GM12878 (cell line): Measurements from ENCODE around the gene SYK. TPM values are rescaled to one million over a fixed set of nuclear protein-coding genes. Genes with fewer than 3 reads are reported as not detected.

Source experiments
- ATF3 ChIP-seq: IDR thresholded peaks from 2 replicates; pipeline ENCODE4 v1.6.1; 2011; ENCODE audit warnings: low read depth, mild to moderate bottlenecking, low read length, moderate library complexity, borderline replicate concordance; ENCODE audit errors: extremely low read depth
- CREB1 ChIP-seq: IDR thresholded peaks from 2 replicates; pipeline ENCODE4 v1.6.1; 2012; ENCODE audit warnings: low read depth, mild to moderate bottlenecking, inconsistent platforms
- DPF2 ChIP-seq: fragments of 450-650 bp; IDR thresholded peaks from 2 replicates; pipeline ENCODE4 v1.6.1; 2017; ENCODE audit warnings: mild to moderate bottlenecking
- E2F4 ChIP-seq: IDR thresholded peaks from 2 replicates; pipeline ENCODE4 v1.6.1; 2012; ENCODE audit warnings: low read depth, low read length, improper control_type of control experiment
- EP300 ChIP-seq, 2 experiments: fragments of 150-350 bp in 1 of 2; IDR thresholded peaks; 2 replicates each; pipeline ENCODE4 v1.6.1; 2011 to 2012; ENCODE audit warnings: low read depth in 2 of 2, low read length in 2 of 2, borderline replicate concordance in 1 of 2, improper control_type of control experiment in 1 of 2, inconsistent platforms in 1 of 2; ENCODE audit not compliant: control insufficient read depth in 1 of 2
- FOXK2 ChIP-seq: fragments of 450-650 bp; IDR thresholded peaks from 2 replicates; pipeline ENCODE4 v1.6.1; 2017; ENCODE audit warnings: mild to moderate bottlenecking, moderate library complexity
- FOXM1 ChIP-seq: IDR thresholded peaks from 2 replicates; pipeline ENCODE4 v1.6.1; 2012; ENCODE audit warnings: low read depth, mild to moderate bottlenecking, inconsistent platforms, low read length, moderate library complexity
- IKZF1 ChIP-seq: fragments of 450-650 bp; conservative IDR thresholded peaks from 2 replicates; pipeline ENCODE4 v1.6.1; 2017; ENCODE audit warnings: antibody characterized with exemption, mild to moderate bottlenecking
- KDM1A ChIP-seq: fragments of 200-600 bp; sonication (generic); IDR thresholded peaks from 2 replicates; pipeline ENCODE4 v1.6.1; 2016; ENCODE audit warnings: borderline replicate concordance
- MTA2 ChIP-seq: fragments of 450-650 bp; IDR thresholded peaks from 2 replicates; pipeline ENCODE4 v1.6.1; 2016; ENCODE audit warnings: low read depth, mild to moderate bottlenecking, moderate library complexity
- NFXL1 ChIP-seq: fragments of 450-650 bp; IDR thresholded peaks from 2 replicates; pipeline ENCODE4 v1.6.1; 2017; ENCODE audit warnings: antibody characterized with exemption, mild to moderate bottlenecking, borderline replicate concordance
- PRDM15 ChIP-seq: fragments of 450-650 bp; formaldehyde crosslinking; IDR thresholded peaks from 2 replicates; pipeline ENCODE4 v1.4.0; 2020; ENCODE audit warnings: mild to moderate bottlenecking, moderate library complexity
- SIN3A ChIP-seq: IDR thresholded peaks from 2 replicates; pipeline ENCODE4 v1.6.1; 2012; ENCODE audit warnings: low read depth, low read length, improper control_type of control experiment
- SPI1 ChIP-seq: IDR thresholded peaks from 2 replicates; pipeline ENCODE4 v1.6.1; 2011; ENCODE audit warnings: low read depth, mild to moderate bottlenecking, low read length, moderate library complexity, borderline replicate concordance; ENCODE audit not compliant: insufficient read depth
- TAF1 ChIP-seq: IDR thresholded peaks from 2 replicates; pipeline ENCODE4 v1.6.1; 2011; ENCODE audit warnings: mild to moderate bottlenecking, low read depth, low read length, borderline replicate concordance
- TCF7 ChIP-seq: IDR thresholded peaks from 2 replicates; pipeline ENCODE4 v1.6.1; 2014; ENCODE audit warnings: antibody characterized with exemption, borderline replicate concordance
- USF1 ChIP-seq: IDR thresholded peaks from 2 replicates; pipeline ENCODE4 v1.6.1; 2011; ENCODE audit warnings: borderline replicate concordance, low read depth, mild to moderate bottlenecking, moderate library complexity, mixed read lengths, low read length; ENCODE audit not compliant: insufficient read depth; ENCODE audit errors: extremely low read length
- USF2 ChIP-seq: IDR thresholded peaks from 2 replicates; pipeline ENCODE4 v1.6.1; 2011; ENCODE audit warnings: low read depth, low read length, improper control_type of control experiment, borderline replicate concordance
- ZNF384 ChIP-seq: IDR thresholded peaks from 2 replicates; pipeline ENCODE4 v1.6.1; 2012; ENCODE audit warnings: low read depth, mild to moderate bottlenecking, low read length, improper control_type of control experiment, borderline replicate concordance
- ZNF622 ChIP-seq: fragments of 450-650 bp; IDR thresholded peaks from 2 replicates; pipeline ENCODE4 v1.6.1; 2017; ENCODE audit warnings: mild to moderate bottlenecking, inconsistent platforms
- polyA plus RNA-seq, 11 experiments: library from polyadenylated mRNA; depleted of rRNA in 4 of 11; unstranded in 6 of 11; stranded (reverse) in 5 of 11; fragments of >200 nt; fragmentation: Nextera tagmentation in 4 of 11; fragmentation: Illumina TruSeq in 1 of 11; extraction: Ambion mirVana in 4 of 11; extraction: Trizol in 1 of 11; gene quantifications; 1 replicate in 1 of 11; 2 replicates in 10 of 11; pipeline versions ENCODE4 v1.2.1 to v1.2.3, GENCODE V29; 2011 to 2016; ENCODE audit warnings: inconsistent platforms in 2 of 11, missing spikeins in 2 of 11, low read depth in 1 of 11
- total RNA-seq, 4 experiments: library from RNA; depleted of rRNA in 3 of 4; stranded (reverse); fragments of >200 nt in 3 of 4; fragmentation: Illumina TruSeq in 1 of 4; extraction: Trizol in 1 of 4; gene quantifications; 2 replicates each; pipeline versions ENCODE4 v1.2.1 to v1.2.3, GENCODE V29; 2013 to 2021

SYK gene
- total and polyA plus RNA-seq, 10 of the 15 experiments (the other 5 are each of a cell fraction or from before 2014, with no cell fraction given), result 6.5 to 135 (median 68.8) TPM

- TF ChIP-seq USF1, result no peak
- peak; percentile 42; the same call in 1 of the 2 replicates for TF ChIP-seq MTA2
- no peak for TF ChIP-seq FOXK2
- TF ChIP-seq SIN3A, result no peak
- TF ChIP-seq CREB1, result no peak
- no peak for TF ChIP-seq FOXM1
- TF ChIP-seq TCF7, result peak; percentile 89
- no peak for TF ChIP-seq NFXL1
- no peak for TF ChIP-seq TAF1
- peak; percentile 74 for TF ChIP-seq DPF2
- TF ChIP-seq PRDM15, result no peak
- TF ChIP-seq IKZF1, result peak; percentile 79
- peak in 1 of 2 experiments; percentile 37; a peak in 1 of 4 replicates for TF ChIP-seq EP300 (IDR thresholded peaks at IDR 0.05; ENCODE audit: borderline replicate concordance in 1 of 2, control insufficient read depth in 1 of 2, low read depth in 2 of 2, low read length in 2 of 2)
- no peak for TF ChIP-seq KDM1A
- TF ChIP-seq USF2, result no peak
- no peak for TF ChIP-seq ATF3
- TF ChIP-seq ZNF384, result no peak
- TF ChIP-seq SPI1, result peak; percentile 89
- TF ChIP-seq ZNF622, result no peak
- TF ChIP-seq E2F4, result no peak
These were observed 26.9 kb upstream of the SYK start (continued) for GRCh38 chr9:90774682-90775081.
